Esophagus mucosa (tissue), 1 donor: Measurements from ENCODE around the gene TECTB. TPM values are rescaled to one million over a fixed set of nuclear protein-coding genes. Genes with fewer than 3 reads are reported as not detected.

Experiments
- ATAC-seq: fragments of 200-7000 bp; cut with Tn5 transposase; one replicate; pipeline ENCODE4 v1.9.1; 2020
- total RNA-seq: library from RNA; stranded (reverse); gene quantifications from one replicate; pipeline ENCODE4 v1.2.4, GENCODE V29; 2023
- donor health status: DM: yes; HTN: yes; CAD: no.

TECTB gene
- total RNA-seq, 1 donor from 2014 or later: not detected

DNA sequence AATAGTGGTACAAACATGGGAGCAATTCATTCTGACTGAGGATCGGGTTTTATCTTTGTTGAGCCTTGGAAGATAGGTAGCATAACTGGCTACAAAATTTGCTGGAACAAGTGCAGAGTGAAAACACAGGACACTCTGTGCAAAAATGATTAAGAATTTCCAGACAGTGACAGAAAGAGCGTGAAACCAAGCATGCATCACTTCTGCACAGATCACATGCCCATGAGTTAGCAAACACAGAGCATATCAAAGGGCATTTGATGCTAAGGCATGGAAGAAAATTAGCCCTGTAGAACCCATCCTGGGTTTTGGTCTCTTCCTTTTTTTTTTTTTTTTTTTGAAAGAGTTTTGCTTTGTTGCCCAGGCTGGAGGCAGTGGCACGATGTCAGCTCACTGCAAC, 28.3 kb downstream of the TECTB start:
- no peak for ATAC-seq

DNA sequence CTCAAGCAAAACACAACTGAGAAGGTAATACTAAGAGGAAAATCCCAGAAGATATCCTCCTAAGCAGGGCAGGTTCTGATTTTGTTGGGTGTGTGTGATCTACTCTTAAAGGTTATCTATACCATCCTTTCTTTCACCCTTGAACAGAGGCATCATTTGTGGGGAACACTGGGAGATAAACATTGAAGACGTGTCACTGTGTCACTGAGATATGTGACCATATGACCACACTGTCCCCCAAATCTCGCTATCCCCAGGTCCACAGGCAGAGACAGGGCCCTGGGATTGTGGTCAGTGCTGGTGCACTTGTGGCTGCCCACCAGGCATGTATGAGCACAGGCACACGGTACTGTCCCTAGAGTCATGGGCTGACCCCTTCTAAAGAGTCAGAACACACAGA, 30.0 kb downstream of the TECTB start:
- ATAC-seq: no peak

- ATAC-seq: no peak
Observed at GRCh38 chr10:112313911-112314310, 30.7 kb downstream of the TECTB start.

GRCh38 chr10:112314822-112315474, 31.7 kb downstream of the TECTB start:
- ATAC-seq: peak; percentile 70

GRCh38 chr10:112327678-112328077, 44.5 kb downstream of the TECTB start:
- ATAC-seq: no peak

DNA sequence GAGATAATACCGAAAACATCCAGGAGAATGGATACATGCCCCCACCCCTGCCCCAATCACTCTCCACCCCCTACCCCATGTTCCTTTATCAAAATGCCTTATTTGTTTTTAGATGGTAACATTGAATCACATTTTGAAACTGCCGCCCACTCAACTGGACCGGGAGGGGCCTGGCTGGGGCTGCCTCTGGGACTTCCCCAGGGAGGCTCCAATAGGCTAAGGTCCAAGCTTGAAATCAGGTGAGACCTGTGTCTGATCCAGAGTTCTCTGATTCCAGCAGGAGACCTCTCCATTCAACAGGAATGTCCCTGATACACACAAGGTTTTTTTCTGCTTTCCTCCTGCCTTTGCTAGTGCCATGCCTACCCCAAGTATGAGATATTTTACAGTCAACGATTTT, 47.0 kb downstream of the TECTB start:
- no peak for ATAC-seq

DNA sequence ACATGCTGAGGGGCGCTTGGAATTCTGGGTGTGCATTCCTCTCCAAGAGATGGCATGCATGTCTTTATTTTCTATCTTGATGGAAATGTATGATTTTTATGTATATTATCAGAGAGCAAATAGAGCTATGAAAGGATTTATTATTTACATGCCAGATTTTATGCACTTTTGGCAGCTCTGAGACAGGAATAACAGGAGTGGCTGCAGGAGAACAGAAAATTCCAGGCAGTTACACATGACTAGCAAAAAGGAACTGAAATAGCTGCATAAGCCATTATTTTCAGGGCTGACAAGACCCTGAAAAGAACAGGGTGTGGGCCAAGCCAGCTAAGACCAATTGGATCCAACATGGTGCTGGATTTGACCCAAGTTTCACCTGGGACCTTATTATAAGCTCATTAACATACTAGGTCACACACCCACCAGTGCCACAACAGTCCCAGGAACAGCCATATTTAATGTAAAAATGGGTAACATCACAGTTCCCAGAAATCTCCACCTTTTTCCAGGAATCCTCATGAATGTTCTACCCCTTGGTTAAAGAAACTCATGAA, 47.5 kb downstream of the TECTB start:
- ATAC-seq: no peak

- no peak for ATAC-seq
Observed at GRCh38 chr10:112332022-112332421, 48.8 kb downstream of the TECTB start.

DNA sequence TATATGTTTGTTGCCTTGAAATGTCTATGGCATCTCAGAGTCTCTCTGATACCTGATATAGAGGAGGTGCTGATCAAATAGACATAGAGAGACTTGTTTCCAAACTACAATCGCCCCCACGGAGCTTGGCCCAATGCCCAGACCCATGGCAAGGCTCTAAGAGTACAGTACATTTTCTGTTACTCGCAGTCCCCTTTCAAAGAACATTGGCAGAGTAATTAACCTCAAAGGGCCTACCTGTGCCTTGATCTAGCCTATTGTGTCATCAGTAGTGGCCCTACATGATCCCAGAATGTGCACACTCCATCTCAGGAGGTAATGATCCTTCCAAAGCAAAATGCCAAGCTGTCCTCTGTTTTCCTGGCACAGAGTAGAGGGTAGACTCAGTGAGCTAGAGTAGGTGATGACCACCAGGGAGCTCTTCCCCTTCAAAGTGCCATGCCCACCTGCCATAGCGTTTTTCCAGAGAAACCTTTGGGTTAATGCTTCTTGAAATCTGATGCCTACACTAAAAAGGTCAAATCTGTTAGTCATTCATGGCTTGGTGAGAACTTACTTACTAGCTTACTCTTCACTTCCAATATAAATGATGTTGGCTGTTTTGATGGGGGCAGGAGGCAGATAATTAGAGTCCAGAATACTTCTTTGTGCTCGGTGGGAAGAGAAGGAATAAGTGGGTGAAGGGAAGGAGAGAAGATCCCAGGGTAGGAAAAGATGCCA, 49.5 kb downstream of the TECTB start:
- ATAC-seq: no peak

- ATAC-seq: no peak
Observed at GRCh38 chr10:112333452-112333851, 50.3 kb downstream of the TECTB start.

GRCh38 chr10:112335111-112335867, 52.1 kb downstream of the TECTB start:
- ATAC-seq: peak; percentile 47

GRCh38 chr10:112335868-112336265, 52.7 kb downstream of the TECTB start:
- ATAC-seq: no peak

GRCh38 chr10:112336556-112337201, 53.5 kb downstream of the TECTB start:
- peak; percentile 39 for ATAC-seq

DNA sequence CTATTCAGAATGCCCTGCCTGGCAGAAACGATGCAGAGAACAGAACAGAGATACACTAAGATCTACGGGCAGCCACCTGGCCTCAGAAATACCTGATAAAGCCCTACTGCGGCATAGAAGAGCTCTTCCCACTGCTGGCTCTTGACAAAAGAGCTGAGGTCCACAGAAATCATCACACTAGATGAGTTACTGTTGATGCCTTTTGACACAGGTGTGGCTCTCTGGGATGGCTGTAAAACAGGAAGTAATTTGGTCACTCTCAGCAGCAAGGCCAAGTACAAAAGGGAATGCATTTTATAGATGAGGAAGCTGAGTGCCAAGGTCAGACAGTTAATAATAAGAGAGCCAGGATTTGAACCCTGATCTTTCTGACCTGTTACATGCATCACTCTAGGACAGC, 55.8 kb downstream of the TECTB start:
- no peak for ATAC-seq

DNA sequence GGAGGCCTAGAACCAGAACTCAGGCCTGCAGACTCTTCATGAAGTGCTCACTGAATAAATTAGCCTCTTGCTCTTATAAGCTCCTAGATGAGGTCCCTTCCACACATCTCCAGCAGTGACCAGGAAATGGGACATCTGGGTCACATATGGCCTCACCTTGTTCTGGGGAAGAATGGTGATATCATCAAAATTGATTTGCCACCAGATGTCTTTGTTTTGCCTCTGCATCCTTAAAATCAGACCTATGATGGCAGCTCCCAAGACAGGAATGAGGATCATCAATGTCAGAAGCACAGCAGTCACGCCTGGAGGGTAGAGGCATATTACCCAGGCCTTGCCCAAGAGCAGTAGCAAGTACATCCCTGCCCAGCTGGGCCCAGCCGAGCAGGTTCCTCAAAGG, 57.4 kb downstream of the TECTB start:
- ATAC-seq: no peak

DNA sequence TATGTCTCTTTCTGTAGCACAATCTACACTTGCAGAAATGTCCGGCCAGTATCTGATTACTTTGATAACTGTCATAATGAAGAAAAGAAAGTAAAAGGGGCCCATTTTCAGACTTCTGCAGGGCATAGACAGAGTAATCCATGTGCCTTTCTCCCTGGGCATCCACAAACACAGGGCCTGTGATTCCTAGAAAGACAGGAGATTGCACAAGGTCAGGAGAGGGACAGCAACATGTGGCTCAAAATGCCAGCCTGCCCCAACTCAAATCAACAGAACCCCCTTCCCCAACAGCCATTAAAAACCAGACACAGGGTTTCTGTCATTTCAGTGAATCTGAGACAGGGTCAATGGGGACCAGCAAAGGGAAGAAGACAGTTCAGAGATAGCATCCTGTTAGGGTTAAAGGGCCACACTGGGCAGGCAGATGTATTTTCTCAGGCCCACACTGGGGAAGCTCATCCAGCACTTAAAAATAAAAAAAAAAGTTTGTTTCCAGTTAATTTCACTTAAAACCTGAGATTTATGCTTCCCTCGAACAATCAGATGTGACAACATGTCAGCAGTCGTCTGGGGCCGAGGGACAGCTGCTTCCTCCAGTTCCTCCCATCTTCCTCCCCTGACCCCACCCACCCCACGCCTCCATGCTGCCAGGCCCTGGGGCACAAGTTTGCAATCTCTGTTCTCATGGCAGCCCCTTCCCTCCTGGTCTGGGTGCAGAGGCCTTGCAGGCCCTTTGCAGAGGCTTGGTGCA, 60.0 kb downstream of the TECTB start:
- ATAC-seq: no peak

DNA sequence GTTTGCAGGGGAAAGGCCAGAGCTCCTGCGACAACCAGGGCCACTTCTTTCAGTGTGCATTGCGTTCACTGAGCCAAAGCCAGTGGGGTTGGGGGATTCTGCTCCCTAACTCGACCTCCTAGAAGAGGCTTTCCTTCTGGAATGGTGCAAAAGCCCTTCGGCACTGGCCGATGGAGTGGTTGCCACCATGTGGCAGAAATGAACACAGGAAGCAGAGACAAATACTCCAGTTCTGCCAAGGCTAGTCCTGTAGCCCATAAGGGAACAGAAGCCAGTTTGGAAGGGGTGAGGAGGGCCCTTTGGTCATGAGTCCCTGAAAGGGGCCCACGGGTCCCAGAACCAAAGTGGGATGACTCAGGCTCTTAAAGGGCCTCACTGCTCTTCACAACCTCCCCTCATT, 61.1 kb downstream of the TECTB start:
- no peak for ATAC-seq

DNA sequence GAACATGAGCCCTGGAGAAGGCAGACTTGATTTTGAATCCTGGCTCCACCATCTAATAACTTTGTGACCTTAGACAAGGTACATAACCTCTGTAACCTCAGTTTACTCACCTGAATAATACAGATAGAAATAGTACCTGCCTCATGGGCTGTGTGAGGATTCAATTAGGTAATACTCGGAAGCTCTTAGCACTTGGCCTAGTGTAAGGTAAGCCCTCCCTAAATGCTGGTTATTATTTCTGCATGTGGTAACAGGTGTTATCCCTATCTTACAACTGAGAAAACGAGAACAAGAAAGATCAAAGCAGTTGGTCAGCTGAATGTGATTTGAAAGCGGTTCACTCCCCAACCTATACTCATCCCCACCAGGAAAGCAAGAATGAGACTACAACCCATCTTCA, 62.0 kb downstream of the TECTB start:
- ATAC-seq: no peak

GRCh38 chr10:112345743-112346142, 62.5 kb downstream of the TECTB start:
- no peak for ATAC-seq

DNA sequence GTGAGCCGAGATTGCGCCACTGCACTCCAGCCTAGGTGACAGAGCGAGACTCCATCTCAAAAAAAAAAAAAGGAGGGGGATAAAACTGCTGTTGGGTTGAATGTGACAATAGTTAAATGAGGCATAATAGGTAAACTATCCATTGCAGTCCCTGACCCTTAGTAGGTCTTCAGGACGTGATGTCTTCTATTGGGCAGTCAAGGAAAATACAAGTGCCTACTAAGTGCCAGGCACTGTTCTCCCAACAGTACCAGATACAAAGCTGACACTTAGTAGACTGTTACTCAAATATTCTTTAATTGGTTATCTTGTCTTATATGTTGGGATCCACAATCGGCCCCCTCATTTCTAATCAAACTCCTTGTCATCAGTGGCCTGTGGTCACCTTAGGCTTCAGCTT, 63.6 kb downstream of the TECTB start:
- no peak for ATAC-seq

DNA sequence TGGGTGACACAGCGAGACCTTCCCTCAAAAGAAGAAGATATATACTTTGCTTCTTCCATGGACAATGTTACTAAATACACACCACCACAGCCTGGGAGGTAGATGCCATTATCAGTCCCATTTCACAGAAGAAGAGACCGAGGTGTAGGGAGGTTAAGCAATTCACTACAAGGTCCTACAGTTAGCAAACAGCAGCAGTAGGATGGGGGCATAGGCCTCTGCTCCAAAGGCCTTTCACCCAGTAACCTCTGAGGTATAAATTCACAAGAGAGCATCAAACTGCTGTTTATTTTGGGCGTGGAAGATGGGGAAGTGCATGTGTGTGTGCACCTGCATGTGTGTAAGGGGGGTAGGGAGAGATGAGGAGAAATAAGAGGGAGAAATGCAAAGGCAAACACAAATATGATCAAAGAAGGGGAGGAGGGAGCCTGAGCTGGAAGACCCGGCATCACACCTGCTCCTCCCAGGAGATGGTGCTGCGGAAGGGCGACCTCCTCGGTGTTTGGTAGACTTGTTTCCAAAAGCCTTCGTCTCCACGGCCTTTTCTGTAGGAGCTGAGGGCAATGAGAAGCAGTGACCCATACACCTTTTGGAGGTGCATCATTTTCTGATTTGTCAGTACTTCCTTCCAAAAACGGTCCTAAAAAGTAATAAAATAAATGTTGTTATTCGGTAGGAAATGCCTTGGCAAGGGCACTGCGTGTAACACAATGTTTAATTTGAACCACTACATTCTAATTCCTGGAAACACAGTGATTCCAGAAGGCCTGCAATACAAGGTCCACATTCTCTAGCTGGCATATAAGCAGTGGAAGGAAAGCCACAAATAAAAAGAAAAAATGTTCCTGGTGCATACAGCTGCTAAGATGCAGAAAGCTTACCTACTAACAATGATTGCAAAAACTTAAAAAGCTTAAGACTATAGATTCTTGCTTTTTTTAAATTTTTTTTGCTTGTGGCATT, 64.8 kb downstream of the TECTB start:
- no peak for ATAC-seq
